Fibroblast of skin of scalp (primary cell): ENCODE data around the gene NFIA. TPM values are rescaled to one million over a fixed set of nuclear protein-coding genes. Genes with fewer than 3 reads are reported as not detected.

Experiments
- DNase-seq: peaks from one replicate; pipeline ENCODE4 v3.0.0-alpha.2; 2013
- polyA plus RNA-seq, 2 experiments: library from polyadenylated mRNA; unstranded; fragments of 120-200 nt; gene quantifications; one replicate each; pipeline ENCODE4 v1.2.1, GENCODE V29; 2013; ENCODE audit not compliant: insufficient read length in 2 of 2

Gene NFIA
- polyA plus RNA-seq (2013, experiment 1 of 2; ENCODE audit: insufficient read length) = 5.7 TPM
- polyA plus RNA-seq (2013, experiment 2 of 2; ENCODE audit: insufficient read length) = 6.0 TPM

DNA sequence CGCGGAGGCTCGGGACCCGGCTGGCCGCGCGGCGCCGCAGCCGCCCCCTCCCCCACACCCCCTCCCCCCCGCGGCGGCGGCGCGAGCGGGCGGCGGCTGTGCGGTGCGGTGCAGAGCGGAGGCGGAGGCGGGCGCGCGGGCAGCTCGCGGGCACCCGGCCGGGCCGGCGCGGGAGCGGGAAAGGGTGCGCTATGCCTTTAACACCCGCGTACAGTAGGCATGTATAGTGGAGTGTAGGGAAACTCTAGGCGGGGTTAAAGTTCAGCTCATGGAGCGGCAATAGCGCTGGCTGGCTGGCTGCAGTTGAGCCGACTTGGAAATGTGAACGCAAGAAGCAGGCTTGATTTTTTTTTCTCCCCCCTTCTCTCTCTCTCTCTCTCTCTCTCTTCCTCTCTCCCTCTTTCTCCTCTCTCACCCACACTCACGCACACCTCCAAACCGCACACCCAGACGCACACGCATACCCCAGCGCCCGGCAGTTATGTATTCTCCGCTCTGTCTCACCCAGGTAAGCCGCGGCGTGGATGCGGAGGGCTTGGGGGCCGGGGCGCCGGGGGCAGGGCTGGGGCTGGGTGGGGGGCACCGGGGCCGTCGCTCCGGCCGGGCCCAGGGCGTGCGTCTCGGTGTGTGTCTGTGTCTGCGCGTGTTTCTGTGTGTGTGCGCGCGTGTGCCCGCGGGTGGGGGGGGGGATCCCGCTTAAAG is at the start of gene NFIA:
TSS of gene NFIA (plus strand) at position 251 of the 702 bp plus-strand sequence.
- peak; percentile 57 for DNase-seq

DNA sequence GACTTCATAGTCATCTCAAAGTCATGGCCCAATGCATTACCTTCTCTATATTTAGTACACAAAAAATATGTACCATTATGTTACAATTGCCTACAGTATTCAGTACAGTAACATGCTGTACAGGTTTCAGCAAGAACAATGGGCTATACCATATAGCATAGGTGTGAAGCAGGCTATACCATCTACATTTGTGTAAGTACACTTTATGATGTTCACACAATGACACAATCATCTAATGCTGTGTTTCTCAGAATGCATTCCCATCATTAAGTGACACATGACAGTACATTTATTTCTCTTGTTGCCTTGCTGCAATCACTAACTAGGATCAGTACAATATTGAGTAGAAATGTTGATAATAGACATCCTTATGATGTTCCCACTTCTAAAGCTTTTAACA is 46.5 kb upstream of the NFIA start:
- DNase-seq = no peak

DNA sequence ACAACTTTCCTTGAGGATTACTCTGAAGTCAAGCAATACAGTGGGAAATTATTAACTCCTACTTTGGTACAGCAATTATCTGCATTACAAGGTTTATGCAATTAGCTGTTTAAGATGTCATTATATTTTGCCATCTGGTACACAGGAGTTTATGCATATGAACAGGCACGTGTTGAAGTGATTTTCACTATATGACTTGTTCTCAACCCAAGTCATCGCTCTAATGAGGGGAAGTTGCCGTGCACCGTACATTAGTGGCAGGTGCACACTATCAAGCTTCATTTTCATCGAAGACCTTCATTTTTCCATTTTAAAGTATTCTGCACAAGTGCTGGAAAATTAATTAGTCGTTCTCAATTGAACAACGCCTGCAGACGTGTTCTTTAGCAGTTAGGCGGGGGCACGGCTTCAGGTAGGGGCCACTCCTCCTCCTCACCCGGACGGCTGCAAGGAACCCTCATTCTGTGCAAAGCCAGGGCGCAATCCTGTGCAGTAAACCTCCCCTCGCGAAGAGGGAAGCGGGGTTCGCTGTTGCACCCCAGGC is 39.8 kb upstream of the NFIA start:
- no peak for DNase-seq

DNA sequence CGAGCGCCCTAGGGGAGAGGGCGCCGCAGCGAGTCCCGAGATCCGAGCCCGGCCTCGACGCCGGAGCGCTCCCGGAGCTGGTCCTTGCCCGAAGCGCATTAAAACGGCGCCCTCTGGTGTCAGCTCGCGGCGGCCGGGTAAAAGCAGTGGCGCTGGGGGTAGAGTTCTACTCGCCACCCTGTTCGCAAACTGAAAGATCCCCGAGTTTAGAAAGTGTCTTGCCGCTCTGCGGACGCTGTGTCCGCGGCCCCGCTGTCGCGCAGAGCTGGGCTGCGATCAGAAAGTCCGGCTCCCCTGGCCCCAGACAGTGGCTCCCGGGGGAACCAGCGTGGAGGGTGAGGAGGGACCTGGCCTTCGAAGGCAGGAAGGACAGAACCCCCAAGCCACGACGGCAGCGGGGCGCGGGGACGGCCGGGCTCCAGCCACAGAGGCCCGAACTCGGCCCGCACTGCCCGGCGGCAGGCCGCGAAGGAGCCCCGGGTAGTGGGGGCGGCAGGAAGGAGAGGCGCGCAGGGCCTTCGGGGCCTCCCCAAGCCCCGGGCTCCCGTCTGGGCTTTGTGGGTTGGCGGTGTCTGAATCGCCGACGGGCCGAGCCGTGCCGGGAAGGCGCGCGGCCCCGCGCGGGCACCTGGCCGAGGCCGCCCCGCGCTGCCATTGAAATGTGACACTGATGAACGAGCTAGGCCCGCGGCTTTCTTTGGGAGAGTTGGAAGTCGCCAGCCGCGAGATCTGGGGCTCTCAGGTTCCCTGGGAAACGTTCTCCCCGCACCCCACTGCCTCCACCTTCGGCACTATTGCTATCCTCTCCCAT is 39.1 kb upstream of the NFIA start:
- peak; percentile 77 for DNase-seq

DNA sequence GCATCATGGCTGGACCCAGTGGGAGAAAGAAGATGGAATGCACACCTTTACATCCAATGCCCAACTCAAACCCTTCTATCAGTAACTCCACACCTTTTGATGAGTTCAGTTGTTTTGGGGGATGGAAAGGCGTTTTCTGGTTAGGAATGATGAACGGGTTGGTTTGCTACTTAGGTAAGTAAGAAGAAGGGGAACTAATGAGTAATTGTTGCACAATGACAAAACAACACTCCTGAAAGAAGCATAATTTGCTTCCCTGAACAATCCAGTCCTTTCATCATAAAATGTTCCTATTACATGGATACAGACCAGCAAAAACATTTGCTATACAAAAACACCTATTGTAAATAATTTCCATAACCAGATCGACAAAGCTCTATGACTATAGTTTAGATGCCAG is 35.9 kb upstream of the NFIA start:
- no peak for DNase-seq

DNA sequence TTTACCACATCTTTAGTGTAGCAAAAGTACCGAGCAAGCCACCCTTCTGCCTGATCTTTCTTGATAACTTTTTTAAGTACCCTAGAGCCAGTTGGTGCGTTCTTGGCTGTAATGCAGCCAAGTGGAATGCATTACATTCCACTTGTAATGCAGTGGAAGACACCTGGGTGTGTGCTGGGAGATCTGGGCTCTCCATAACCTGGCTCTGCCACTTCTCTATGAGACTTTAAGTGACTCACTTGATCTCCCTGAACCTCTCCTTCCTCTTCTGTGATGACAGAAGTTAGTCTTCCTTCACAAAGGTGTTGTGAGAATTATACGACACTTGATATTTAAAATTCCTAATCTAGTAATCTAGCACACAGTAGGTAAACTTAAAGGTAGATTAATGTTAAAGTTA is 35.3 kb upstream of the NFIA start:
- DNase-seq = no peak

DNA sequence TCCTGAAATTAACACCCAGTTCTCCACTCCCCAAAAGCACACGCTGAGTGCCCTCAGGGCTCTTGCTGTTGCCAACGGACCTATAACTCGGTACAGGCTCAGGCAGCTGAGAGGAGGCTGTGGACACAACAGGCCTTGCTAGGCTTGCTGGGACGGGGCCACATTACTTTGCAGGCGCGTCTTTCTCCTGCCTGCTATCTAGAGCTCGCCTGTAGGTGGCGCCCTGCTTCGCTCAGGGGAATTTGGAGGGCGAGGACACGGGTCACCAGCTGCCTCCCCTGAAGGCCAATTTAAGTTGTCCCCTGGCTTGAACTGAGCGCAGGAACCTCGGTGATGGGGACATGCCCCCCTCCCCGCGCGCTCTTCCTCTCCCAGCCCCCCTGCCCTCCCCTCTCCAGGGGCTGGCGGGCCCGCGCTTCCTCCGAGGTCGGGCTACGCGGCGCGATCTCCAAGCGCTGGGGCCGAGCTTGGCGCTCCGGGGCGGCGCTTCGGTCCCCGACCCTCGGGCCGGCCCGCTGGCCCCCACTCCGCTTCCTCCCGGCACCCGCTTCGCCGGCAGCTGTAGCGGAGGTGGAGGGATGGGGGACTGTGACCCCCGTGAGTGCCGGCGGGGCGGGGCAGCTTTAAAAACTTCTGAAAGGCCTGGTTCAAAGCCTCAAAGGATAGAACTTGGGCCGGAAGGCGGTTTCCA is 32.4 kb upstream of the NFIA start:
- DNase-seq = peak; percentile 86

DNA sequence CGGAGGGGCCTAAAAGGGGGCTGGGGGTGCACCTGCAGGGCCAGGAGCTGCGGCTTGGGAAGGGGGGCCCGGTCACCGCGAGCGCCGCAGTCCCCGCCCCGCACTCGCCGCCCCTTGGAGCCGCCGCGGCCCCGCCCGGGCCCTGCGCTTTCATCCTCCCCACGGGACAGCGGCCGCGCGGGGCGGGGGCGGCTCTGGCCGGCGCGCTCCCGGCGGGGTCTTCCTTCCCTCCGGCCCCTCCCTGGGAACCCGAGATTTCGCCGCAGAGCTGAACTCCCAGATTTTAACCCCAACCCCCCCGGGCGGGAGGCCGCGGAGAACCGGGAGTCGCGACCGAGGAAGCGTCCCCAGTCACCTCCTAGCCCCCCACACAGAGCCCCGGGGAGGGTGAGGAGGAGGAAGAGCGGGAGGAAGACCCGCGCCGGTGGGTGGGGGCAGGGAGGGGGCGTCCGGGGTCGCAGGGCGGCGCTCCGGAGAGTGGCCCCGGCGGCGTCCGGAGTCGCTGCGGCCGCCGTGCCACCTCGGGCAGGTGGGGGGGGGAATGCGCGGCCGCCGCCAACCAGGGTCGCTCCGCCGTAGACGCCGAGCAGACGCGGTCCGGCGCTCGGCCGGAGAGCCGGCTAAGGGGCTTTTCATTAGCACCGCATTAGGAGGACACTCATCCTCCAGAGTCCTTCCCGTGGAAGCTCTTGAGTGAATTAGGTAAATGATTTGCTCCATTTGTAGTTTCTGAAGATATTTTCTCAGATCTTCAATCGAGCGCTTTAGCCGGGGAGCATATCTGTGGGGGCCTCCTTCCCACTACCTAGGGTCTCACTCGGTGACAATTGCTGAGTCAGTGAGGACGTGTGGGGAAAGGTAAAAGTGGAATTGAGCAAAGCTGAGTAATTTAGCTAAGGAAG is 31.6 kb upstream of the NFIA start:
- no peak for DNase-seq

DNA sequence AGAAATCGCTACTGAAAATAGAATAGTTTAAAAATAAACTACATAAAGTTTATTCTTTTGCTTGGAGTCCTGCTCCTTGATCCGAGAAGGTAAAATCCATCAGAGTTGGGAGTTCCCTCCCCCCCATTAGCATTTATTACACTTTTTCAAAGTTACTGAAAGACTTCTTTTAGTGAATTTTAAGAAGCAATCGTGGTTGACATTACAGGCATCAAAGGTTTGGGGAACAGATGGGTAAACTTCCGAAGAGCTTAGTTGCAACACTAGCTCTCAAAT is 31.0 kb upstream of the NFIA start:
- DNase-seq = no peak

DNA sequence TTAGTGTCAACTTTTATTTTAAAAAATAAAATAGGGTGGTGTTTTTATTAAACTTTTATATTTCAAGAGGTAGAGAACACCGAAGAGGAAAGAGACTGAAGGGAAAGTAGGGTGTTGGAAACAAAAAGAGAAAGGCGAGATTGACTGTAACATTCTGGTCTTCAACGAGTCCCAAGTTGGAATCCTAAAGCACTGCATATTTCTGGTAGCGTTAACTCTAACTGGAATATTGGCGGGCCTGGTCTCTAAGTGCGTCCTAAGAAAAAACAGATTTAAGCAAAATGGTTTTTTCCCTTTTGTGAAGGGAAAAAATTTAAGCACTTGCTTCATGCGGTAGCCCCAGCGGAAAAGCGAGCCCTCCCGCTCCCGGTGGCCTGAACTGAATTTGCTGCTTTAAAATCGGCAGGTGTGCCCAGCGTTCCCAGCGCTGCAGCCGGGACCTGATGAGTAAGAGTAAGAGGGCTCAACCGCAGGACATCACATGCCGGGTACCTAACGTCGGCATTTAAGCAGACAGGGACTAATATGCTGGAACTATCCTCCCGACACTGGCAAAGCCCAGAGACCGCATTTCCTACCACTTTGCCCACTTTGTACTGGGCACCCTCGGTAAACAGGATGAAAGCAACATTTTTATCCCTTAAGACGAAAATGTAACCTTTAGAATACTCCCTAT is 30.5 kb upstream of the NFIA start:
- no peak for DNase-seq

DNA sequence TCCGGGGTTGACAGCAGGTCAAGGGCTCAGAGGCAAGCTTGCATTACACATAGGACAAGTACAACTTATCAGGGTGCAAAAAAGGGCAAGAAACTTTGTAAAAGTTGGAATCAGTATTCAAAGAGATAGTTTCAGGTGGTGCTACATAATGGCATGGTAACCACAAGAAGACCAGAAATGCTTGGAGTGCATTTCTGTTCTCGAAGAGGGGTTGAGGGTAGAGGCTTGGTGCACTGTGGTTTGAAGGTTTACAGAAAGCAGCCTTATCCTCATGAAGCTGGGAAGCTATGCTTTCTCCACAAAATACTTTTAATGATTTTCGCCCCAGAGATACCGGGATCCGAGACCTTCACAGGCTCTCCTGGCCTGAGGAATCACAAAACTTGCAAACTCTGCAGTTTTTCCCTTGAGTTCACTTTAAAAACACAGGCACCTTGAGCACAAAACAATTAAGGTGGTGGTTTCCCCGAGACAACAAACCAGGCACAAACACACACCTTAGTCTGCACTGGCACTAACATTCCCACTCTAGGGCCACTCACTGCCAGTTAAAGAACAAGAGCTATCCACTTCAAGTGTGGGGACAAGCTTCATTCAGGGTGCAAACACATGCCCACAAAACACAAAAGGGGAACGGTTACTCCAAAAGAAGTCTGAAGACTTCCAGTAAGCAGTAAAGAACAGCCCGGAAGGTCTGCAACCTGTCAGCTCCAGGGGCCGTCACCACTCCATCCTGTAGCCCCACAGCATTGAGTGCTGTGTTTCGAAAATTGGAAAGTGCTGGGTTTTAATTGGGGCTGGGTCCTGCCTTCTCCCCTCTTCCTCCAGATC is 29.8 kb upstream of the NFIA start:
- no peak for DNase-seq

DNA sequence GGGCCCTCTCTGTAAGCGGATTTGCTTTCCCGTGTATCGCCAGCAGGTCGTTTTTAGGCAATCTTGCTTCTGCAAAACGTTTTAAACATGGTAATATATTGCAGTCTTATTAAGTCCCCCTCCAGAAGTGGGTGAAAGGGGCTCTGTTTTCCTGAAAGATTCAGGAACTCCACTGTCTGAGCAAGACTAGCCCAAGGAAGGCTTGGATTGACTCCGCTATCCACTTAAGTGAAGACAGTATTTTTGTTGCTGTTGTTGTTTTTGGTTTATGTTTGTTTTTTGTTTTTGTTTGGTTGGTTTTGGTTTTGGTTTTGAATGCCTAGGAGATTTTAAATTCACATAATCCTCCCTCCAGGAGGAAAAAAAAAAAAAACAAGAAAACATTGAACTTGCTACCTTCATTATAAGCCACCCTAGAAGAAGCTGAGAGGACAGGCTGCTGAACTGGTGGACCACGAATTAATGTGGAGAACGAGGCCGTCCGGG is 29.1 kb upstream of the NFIA start:
- DNase-seq = no peak

DNA sequence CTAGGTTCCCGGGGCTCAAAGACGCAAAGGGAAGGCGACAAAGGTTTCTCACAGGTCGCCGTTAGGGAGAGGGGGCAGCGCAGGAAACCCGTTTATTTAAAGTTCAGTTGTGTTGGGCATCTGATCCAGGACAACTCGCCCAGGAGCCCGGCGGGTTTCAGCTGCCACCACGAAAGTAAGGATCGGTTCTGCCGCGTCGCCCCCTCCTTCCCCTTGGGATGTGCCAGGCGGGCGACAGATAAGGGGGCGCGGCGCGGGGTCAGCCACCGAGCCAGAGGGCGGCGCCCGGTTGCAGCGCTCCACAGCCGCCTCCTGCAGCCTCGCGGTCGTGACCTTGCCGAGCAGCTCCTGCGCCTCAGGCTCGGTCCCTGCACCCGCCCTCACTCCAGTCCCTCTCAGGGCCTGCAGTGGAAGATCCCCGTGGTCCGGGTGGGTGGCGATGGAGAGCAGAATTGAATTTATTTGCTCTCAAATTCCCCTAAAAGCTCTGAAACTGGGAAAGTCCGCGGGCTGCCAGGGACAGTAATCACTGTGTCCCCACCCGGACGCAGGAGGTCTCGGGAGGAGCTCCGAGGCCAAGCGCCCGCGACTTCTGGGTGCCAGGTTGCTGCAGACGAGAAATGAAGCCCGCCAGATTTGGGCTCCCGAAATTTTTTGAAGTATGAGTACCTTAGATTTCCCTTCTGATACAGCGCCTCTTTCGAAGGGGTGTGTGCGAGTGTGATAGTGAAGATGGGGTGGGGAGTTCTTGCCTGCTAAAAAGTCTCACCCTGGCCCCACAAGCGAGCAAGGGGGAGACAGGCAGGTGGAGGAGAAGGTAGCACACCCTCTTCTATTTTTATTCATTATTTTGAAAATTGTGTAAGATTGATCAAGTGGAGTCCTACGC is 28.4 kb upstream of the NFIA start:
- DNase-seq = no peak

DNA sequence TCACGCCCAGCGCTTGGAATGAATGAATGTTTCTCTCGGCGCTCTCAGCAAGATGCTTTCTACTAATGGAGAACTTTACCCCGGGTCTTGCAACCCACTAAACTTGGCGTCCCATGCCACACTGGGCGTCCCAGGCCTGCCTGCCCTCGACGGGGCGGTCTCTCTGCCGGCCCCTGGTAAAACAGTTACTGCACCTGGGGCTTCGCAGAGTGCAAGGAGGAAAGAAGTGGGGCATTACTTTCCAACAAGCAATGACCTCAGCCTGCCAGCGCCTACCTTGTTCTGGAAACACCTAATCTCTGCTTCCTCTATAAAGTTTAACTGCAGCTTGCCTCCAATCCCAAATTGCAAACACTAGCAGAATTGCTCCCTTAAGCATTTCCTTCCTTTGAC is 27.8 kb upstream of the NFIA start:
- DNase-seq = no peak

DNA sequence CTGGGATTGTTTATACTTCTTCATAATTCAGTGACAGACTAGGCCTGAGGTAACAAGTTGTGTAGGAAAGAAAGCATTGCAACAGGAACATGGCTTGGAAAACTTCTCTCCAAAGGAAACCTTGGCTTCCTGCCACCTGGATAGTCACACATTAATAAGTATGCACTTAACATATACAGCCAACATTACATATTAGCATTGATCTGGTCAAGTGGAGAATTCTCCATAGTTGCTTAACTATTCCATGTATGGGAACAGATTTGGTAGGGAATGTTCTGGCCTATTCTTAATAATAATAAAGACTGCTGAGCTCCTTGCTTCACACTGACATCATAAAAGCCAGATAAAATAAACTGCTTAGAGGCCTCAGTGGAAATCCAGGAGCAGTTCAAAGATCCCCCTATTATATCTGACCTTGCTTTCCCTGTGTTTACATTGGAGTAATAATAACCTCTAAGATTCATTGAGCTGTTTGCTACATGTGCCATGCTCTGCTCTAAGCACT is 27.2 kb upstream of the NFIA start:
- DNase-seq = no peak

DNA sequence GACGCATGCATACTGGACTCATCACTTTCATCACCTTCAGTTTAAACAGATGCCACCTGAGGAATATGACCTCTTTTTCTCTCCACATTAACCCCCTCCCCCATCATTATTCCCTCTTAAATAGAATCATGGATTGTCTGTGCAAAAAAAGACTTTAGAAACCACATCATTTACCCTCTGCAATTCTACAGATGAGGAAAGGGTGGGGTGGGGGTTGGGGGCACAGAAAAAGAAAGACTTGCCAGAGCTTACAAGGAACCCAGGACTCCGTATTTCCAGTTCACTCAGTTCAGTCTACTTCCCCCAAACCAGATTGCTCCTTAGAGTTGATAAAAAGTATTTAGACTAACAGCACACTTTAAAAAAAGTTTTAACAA is 26.2 kb upstream of the NFIA start:
- no peak for DNase-seq

DNA sequence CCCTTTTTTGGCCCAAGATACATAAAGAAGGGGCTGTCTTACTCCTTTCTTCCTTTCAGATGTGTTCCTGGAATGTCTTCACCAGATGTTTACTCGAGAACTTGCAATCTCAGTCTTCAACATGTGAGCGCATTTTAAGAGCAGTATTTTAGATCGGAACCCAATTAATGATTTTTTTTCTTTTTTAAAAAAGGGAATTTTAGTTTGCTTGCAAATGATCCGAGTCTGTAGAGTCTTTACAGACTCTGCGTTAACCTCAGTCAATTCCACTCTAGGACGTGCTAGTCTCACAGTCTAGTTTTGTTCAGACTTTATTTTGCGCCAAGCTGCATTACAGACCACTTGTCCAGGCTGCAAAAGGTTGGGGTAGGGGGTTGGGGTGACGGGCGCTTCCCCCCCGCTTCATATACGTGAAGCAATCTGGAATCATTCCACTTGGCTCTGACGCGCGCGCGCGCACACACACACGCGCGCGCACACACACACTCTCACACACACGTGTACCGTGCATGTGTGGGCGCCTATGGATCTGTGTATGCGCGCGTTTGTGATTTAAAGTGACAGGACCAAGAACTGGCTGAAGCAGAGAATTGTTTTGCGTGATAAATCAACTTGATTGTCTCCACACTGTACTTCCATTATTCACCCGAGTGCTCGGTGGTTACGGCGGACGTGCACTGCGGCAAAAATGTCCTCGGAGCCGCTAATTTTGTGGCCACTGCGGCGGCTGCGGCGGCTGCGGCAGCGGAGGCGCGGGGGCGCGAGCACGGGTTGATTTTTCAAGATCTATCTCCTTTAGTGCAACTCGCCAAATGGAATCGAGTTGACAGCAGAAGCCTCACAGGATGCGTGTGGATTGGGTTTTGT is 25.6 kb upstream of the NFIA start:
- peak; percentile 55 for DNase-seq

DNA sequence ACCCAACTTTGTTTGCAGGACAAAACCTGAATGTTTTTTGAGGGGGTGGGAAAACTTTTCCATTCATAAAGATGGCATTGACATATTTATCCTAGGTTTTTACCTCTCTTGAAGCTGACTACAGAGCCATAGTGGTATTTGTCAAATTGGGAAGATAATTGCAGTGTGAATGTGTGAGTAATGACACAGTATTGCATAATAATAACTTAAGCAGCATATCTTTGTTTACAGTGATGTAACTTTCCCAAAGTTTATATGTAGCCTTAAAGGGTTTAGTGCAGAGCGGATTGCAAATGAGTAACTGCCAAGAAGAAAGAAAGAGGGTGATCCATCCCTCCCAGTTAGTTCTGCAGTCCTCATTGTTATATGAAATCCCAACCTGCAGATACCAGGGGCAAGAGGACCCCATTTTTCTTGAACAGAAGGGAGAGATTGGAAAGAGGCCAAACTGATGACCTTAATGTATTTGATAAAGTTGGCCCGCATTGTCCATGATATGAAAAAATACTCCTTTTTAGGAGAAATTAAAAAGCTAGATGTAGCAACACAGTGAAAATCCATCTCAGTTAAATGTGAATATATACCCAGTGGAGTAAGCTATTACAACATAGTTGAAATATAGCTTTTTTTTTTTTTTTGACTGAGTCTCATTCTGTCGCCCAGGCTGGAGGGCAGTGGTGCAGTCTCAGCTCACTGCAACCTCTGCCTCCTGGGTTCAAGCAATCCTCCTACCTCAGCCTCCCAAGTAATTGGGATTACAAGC is 23.7 kb upstream of the NFIA start:
- DNase-seq = no peak
